ENCODE results near the gene LSM11. TPM values are rescaled to one million over a fixed set of nuclear protein-coding genes. Genes with fewer than 3 reads are reported as not detected.
"Not testable (repeated sequence)": the region's sequence is repeated elsewhere in the genome, so short reads cannot be mapped to it uniquely, and the experiment has no call there.

LSM11 gene
- 1 to 10 TPM; 4.1 to 8.1 TPM for total RNA-seq

- peak; percentile 62 for TF ChIP-seq POLR2AphosphoS5 (IDR thresholded peaks at IDR 0.05)
- TF ChIP-seq CTCF (IDR thresholded peaks at IDR 0.05) = peak; percentile 95 to 100 (median 99)
- TF ChIP-seq POLR2A (IDR thresholded peaks at IDR 0.05) = peak; percentile 32
- intact Hi-C loops (cut with DNase I) = loop anchor here (5.0 to 10.0 kb wide), 2 partner anchors 269 to 371 kb away; no protein-coding TSS in a partner anchor
- H3K4me1 ChIP-seq (replicated peaks) = peaks cover 5% of the 10 kb centered on the region
- peak within 1 kb of the TSS; percentile 61 to 78 for H3K4me3 ChIP-seq
- WGBS = under 1% methylated on average over 63 of the region's 79 CpGs
- H3K27ac ChIP-seq = peak within 1 kb of the TSS; percentile 72
- no peaks in the 10 kb centered on the region for H3K27me3 ChIP-seq (replicated peaks; ENCODE audit: insufficient read depth)
- peak; percentile 79 for DNase-seq (ENCODE audit: low spot score)
- no peaks in the 10 kb centered on the region for H3K9me3 ChIP-seq
- H3K36me3 ChIP-seq = no peaks in the 10 kb centered on the region
Measured at GRCh38 chr5:157743163-157744050, at the start of gene LSM11. LSM11 (plus strand) TSS chr5:157743712; CDS start chr5:157743751, 39 bp downstream.

- H3K9me3 ChIP-seq; H3K36me3 ChIP-seq; H3K27ac ChIP-seq; H3K4me1 ChIP-seq (replicated peaks); DNase-seq (ENCODE audit: low spot score); intact Hi-C loops (cut with DNase I); H3K27me3 ChIP-seq (replicated peaks; ENCODE audit: insufficient read depth); H3K4me3 ChIP-seq: not testable (repeated sequence)
- WGBS = 89% methylated on average over 25 of the region's 25 CpGs
Measured at GRCh38 chr5:157693816-157694215, 49.7 kb upstream of the LSM11 start.

- H3K27ac ChIP-seq; H3K36me3 ChIP-seq; intact Hi-C loops (cut with DNase I); H3K27me3 ChIP-seq (replicated peaks; ENCODE audit: insufficient read depth); H3K4me1 ChIP-seq (replicated peaks); DNase-seq (ENCODE audit: low spot score); H3K9me3 ChIP-seq; H3K4me3 ChIP-seq: not testable (repeated sequence)
- WGBS = 96% methylated on average over 3 of the region's 3 CpGs
Measured at GRCh38 chr5:157696154-157696553, 47.4 kb upstream of the LSM11 start.

GRCh38 chr5:157698674-157699073 is 44.8 kb upstream of the LSM11 start:
- H3K36me3 ChIP-seq; intact Hi-C loops (cut with DNase I); H3K4me1 ChIP-seq (replicated peaks); H3K27me3 ChIP-seq (replicated peaks; ENCODE audit: insufficient read depth); H3K27ac ChIP-seq; DNase-seq (ENCODE audit: low spot score); H3K4me3 ChIP-seq; H3K9me3 ChIP-seq: not testable (repeated sequence)
- WGBS = 93% methylated on average over 4 of the region's 4 CpGs

- Histone ChIP-seq H3K9me3 (no peaks in the 10 kb centered on the region), H3K36me3 (no peaks in the 10 kb centered on the region), H3K27me3 (replicated peaks; ENCODE audit: insufficient read depth) (no peaks in the 10 kb centered on the region), H3K4me3 (no peak overlapping the region), H3K4me1 (replicated peaks) (no peaks in the 10 kb centered on the region), H3K27ac (no peak overlapping the region)
- intact Hi-C loops (cut with DNase I) = no loop called here
- no peak for TF ChIP-seq POLR2A (IDR thresholded peaks at IDR 0.05)
- no peak for TF ChIP-seq CTCF (IDR thresholded peaks at IDR 0.05)
- no peak for TF ChIP-seq POLR2AphosphoS5 (IDR thresholded peaks at IDR 0.05)
- WGBS = 74% methylated on average over 3 of the region's 3 CpGs
- DNase-seq (ENCODE audit: low spot score) = no peak
Measured at GRCh38 chr5:157703736-157704135, 39.8 kb upstream of the LSM11 start.

GRCh38 chr5:157708866-157709265 is 34.6 kb upstream of the LSM11 start:
- H3K27ac ChIP-seq = no peak overlapping the region
- WGBS = 28% methylated on average over 1 of the region's 1 CpG
- intact Hi-C loops (cut with DNase I) = no loop called here
- no peak for DNase-seq (ENCODE audit: low spot score)
- H3K4me1 ChIP-seq (replicated peaks) = no peaks in the 10 kb centered on the region
- no peak overlapping the region for H3K4me3 ChIP-seq
- H3K36me3 ChIP-seq = no peaks in the 10 kb centered on the region
- no peaks in the 10 kb centered on the region for H3K9me3 ChIP-seq
- no peak for TF ChIP-seq POLR2A (IDR thresholded peaks at IDR 0.05)
- TF ChIP-seq CTCF (IDR thresholded peaks at IDR 0.05) = no peak
- no peak for TF ChIP-seq POLR2AphosphoS5 (IDR thresholded peaks at IDR 0.05)
- no peaks in the 10 kb centered on the region for H3K27me3 ChIP-seq (replicated peaks; ENCODE audit: insufficient read depth)
